ENCODE measurements around the gene ATXN8OS.

GRCh38 chr13:70125693-70126092 is 18.1 kb downstream of the ATXN8OS start:
- no peak for TF ChIP-seq RXRA (IDR thresholded peaks at IDR 0.05; ENCODE audit: borderline replicate concordance, low read depth)
- TF ChIP-seq PBX3 (IDR thresholded peaks at IDR 0.05) = no peak
- TF ChIP-seq CTCF (IDR thresholded peaks at IDR 0.05) = no peak
- no peak for TF ChIP-seq JUND (IDR thresholded peaks at IDR 0.05)
- TF ChIP-seq MEF2A (IDR thresholded peaks at IDR 0.05; ENCODE audit: borderline replicate concordance, low read depth) = no peak
- TF ChIP-seq POLR2AphosphoS5 (IDR thresholded peaks at IDR 0.05; ENCODE audit: low read depth, low read length) = no peak
- no peak for TF ChIP-seq EP300 (IDR thresholded peaks at IDR 0.05; ENCODE audit: borderline replicate concordance in 1 of 2, low read depth in 1 of 2, low read length in 1 of 2)
- TF ChIP-seq RAD21 (IDR thresholded peaks at IDR 0.05; ENCODE audit: low read length) = no peak
- TF ChIP-seq REST (IDR thresholded peaks at IDR 0.05; ENCODE audit: low read depth, low read length) = no peak
- no peak for TF ChIP-seq TAF1 (IDR thresholded peaks at IDR 0.05; ENCODE audit: borderline replicate concordance, low read depth, low read length)
- no peak for TF ChIP-seq EZH2phosphoT487 (IDR thresholded peaks at IDR 0.05; ENCODE audit: borderline replicate concordance, low read depth)
